AG09309 (cell line): Measurements from ENCODE around the gene ADGRB3.

Source experiments
- DNase-seq: peaks from one replicate; pipeline ENCODE4 v3.0.0-alpha.2; 2010; ENCODE audit warnings: low read depth
- H3K4me3 ChIP-seq: 2 replicates; pipeline ENCODE4 v1.5.1; 2011; ENCODE audit warnings: mild to moderate bottlenecking, low read depth, low read length, moderate library complexity; ENCODE audit not compliant: control insufficient read depth
- TF ChIP-seq, protein P1 (sequence below): IDR thresholded peaks from 2 replicates; pipeline ENCODE4 v1.5.1; 2011; ENCODE audit warnings: mild to moderate bottlenecking, low read depth, low read length, inconsistent platforms; ENCODE audit not compliant: insufficient read depth, control insufficient read depth; ENCODE audit errors: missing control alignments

ADGRB3 gene

DNA sequence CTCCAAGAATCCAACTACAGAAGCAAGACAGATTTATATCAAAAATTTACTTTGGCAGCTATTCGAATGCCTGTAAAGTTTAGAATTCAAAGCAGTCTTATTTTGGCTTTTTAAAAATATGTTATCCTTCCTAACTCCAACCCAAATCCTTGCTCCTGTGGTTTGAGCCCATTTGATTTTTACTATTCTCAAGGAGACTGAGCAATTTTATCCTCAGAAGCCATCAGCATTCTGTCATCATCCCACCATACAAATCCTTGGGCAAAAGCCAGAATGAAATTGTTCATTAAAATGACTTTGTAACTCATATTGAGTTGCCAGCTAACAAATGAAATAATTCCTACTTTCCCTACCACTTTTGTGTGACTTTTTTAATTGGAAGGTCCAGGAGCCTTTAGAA is 392.8 kb downstream of the ADGRB3 start:
- TF ChIP-seq, protein P1, sequence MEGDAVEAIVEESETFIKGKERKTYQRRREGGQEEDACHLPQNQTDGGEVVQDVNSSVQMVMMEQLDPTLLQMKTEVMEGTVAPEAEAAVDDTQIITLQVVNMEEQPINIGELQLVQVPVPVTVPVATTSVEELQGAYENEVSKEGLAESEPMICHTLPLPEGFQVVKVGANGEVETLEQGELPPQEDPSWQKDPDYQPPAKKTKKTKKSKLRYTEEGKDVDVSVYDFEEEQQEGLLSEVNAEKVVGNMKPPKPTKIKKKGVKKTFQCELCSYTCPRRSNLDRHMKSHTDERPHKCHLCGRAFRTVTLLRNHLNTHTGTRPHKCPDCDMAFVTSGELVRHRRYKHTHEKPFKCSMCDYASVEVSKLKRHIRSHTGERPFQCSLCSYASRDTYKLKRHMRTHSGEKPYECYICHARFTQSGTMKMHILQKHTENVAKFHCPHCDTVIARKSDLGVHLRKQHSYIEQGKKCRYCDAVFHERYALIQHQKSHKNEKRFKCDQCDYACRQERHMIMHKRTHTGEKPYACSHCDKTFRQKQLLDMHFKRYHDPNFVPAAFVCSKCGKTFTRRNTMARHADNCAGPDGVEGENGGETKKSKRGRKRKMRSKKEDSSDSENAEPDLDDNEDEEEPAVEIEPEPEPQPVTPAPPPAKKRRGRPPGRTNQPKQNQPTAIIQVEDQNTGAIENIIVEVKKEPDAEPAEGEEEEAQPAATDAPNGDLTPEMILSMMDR: no peak

DNA sequence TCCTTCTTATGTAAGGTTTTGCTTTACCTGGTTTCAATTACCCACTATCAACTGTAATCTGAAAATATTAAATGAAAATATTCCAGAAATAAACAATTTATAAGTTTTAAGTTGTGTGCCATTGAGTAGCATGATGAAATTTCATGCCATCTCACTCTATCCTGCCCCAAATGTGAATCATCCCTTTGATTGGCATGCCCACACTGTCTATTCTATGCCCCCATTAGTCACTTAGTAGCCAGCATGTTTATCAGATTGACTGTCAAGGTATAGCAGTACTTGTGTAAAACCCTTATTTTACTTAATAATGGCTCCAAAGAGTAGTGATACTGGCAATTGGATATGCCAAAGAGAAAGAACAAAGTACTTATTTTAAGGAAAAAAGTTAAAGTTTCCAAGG is 403.8 kb downstream of the ADGRB3 start:
- TF ChIP-seq, protein P1: no peak
- no peak overlapping the region for H3K4me3 ChIP-seq
- DNase-seq: no peak

More for the DNA sequence above, 392.8 kb downstream of the ADGRB3 start:
- DNase-seq: no peak
- no peak overlapping the region for H3K4me3 ChIP-seq

DNA sequence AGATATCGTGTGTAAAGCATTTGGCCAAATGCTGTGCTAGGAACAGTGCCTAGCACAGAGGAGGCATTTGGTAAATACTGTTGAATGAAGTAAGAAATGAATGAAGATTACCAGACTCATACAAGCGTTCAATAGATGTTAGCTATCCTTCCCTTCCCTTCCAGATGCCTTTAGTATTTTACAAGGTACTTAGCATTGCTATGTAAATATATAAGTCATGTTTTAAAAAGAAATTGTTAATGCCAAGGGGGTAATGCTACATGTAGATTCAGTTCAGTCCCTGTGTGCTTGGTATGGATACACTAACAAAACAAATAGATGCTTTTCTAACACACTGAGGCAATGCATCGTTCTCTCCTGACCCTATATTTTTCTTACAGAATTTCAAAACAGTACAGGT is 407.2 kb downstream of the ADGRB3 start:
- DNase-seq: no peak

DNA sequence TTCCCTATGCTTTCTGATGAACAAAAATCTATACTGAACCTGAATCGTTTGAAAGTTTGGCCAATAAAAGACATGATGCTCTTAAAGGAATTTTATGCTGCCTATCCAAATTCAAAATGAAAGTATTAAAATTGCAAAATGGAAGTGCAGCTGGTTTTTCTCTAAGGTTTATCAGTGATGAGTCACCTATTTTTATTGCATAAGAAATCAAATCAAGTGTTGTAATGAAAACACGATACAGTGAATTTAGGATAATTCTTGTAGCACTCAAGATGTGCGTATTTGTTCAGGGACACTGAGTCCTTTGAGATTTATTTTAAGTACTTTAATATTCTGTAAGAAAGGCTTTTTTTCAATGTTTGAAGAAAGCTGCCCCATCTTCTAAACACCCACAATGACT is 409.5 kb downstream of the ADGRB3 start:
- TF ChIP-seq, protein P1: no peak
- no peak for DNase-seq
- no peak overlapping the region for H3K4me3 ChIP-seq

More for the DNA sequence above, 407.2 kb downstream of the ADGRB3 start:
- H3K4me3 ChIP-seq: no peak overlapping the region
- TF ChIP-seq, protein P1: no peak

DNA sequence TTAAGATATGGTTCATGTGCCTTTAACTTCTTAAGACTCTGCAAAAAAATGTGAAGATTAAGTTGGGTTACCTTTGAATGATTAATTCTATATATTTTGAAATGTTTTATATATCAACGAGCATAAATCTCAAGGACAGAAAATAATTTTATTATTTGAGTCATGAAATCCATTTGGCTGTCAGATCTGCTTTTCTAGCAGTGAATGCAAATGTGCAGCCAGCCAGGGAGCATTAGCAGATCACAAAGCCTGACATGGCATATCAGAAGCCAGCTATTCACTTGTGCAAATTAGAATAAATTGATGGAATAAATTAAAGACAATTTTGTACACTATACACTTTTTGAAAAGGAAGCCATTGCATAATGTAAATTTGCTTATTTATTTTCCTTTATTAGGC is 424.3 kb downstream of the ADGRB3 start:
- H3K4me3 ChIP-seq: no peak overlapping the region
- no peak for DNase-seq
- TF ChIP-seq, protein P1: no peak

DNA sequence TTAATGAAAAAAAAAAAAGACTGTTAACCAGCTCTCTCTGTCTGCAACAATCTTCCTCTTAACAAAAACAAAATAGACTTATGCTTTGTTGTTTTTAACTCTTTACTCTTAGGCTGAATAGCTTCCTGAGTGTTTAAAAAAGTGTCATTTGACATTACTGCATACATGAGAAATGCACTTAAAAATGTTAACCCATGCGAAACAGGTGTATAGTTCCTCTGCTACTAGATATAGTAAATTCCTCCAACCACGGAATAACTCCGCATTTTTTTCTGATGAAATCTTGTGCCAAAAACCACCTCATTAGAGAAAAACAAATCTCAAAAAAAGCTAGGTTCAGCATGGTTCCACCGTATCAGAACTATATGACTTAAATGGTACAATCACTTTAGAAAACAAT is 426.0 kb downstream of the ADGRB3 start:
- no peak overlapping the region for H3K4me3 ChIP-seq
- TF ChIP-seq, protein P1: no peak
- no peak for DNase-seq

DNA sequence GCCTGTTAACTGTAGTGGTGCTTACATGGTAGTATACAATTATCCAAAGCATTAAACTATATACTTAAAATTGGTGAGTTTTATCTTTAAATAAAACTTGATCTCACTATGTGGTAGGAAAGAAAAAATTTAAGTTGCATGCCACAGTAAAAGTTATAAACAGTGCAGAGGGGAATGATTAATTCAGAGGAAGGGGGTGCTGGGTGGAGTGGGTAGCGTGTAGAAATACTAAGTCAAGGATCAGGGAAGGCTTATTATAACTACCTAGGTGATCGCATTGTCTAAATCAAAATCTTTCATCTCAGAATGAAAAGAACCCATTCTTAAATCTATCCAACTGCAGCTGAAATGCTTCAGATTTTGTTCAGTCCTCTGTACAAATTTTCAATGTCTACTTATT is 428.3 kb downstream of the ADGRB3 start:
- no peak for DNase-seq
- no peak overlapping the region for H3K4me3 ChIP-seq
- TF ChIP-seq, protein P1: no peak
